Sigmoid colon (tissue), 7 donors: ENCODE results near the gene IPMK. TPM values are rescaled to one million over a fixed set of nuclear protein-coding genes. Genes with fewer than 3 reads are reported as not detected.

Experiments
- DNase-seq: peaks from one replicate; pipeline ENCODE4 v3.0.0-alpha.2; 2019
- H3K27ac ChIP-seq, 4 donors: fragments of 200-600 bp; sonication (generic); one replicate each; pipeline ENCODE4 v1.5.1; 2016 to 2019; ENCODE audit warnings: mild to moderate bottlenecking in 1 of 4
- H3K27me3 ChIP-seq, 3 donors: fragments of 200-600 bp; sonication (generic); one replicate each; pipeline ENCODE4 v1.5.1; 2019; ENCODE audit warnings: mild to moderate bottlenecking in 1 of 3
- H3K36me3 ChIP-seq, 4 donors: fragments of 200-600 bp; sonication (generic); one replicate each; pipeline ENCODE4 v1.5.1; 2016 to 2019
- H3K4me1 ChIP-seq, 4 donors: fragments of 200-600 bp; sonication (generic); one replicate each; pipeline ENCODE4 v1.5.1; 2017 to 2019
- H3K4me3 ChIP-seq, 4 donors: fragments of 200-600 bp; sonication (generic); one replicate each; pipeline ENCODE4 v1.5.1; 2017 to 2019; ENCODE audit warnings: mild to moderate bottlenecking in 2 of 4, moderate library complexity in 1 of 4
- H3K9me3 ChIP-seq, 4 donors: fragments of 200-600 bp in 3 of 4; sonication (generic) in 3 of 4; one replicate each; pipeline versions ENCODE4 v1.5.1 to v1.6.1; 2013 to 2019
- EP300 ChIP-seq, 4 donors: sonication (generic); formaldehyde crosslinking; IDR thresholded peaks; one replicate each; pipeline ENCODE4 v1.6.1; 2017; ENCODE audit warnings: antibody characterized with exemption in 4 of 4
- POLR2A ChIP-seq, 2 donors: fragments of 450-650 bp; IDR thresholded peaks; one replicate each; pipeline ENCODE4 v1.6.1; 2016; ENCODE audit warnings: antibody characterized with exemption in 2 of 2, mild to moderate bottlenecking in 2 of 2, moderate library complexity in 2 of 2
- POLR2AphosphoS5 ChIP-seq, 4 donors: sonication (generic); formaldehyde crosslinking; IDR thresholded peaks; one replicate each; pipeline ENCODE4 v1.6.1; 2017; ENCODE audit warnings: antibody characterized with exemption in 4 of 4
- WGBS, 2 donors: extraction: QIAGEN DNeasy Blood & Tissue Kit; methylation state at CpG; one replicate each; pipeline ENCODE4 v1.1.7; 2013; 5-methylcytosine and 5-hydroxymethylcytosine counted together
- intact Hi-C: fragments of 100-400 bp; cut with DNase I; formaldehyde crosslinking; loops from one replicate; pipeline ENCODE4 v1.15.1; 2023
- polyA plus RNA-seq, 3 donors: library from polyadenylated mRNA; stranded (reverse); fragments of 200-250 nt; gene quantifications; one replicate each; pipeline ENCODE4 v1.2.3, GENCODE V29; 2013
- total RNA-seq, 4 donors: library from RNA; depleted of rRNA; stranded (reverse); fragments of >200 nt; gene quantifications; one replicate each; pipeline ENCODE4 v1.1.0, GENCODE V29; 2016
- TF ChIP-seq, protein P1 (sequence below), 4 experiments: fragments of 450-650 bp in 3 of 4; fragments of 200-600 bp in 1 of 4; IDR thresholded peaks; one replicate each; pipeline ENCODE4 v1.5.1; 2016 to 2019; ENCODE audit warnings: antibody characterized with exemption in 4 of 4, mild to moderate bottlenecking in 3 of 4, moderate library complexity in 2 of 4
- donor health status: healthy with polysubstance abuse.
- donor health status: Bipolar disorder and iron deficiency.
- donor health status: healthy.

Gene IPMK
- total and polyA plus RNA-seq, 7 donors: 4.6 to 9.0 (median 5.5) TPM

- Histone ChIP-seq H3K27me3 (no peaks in the 10 kb centered on the region), H3K4me3 (peak overlapping the region; percentile 71 to 85 (median 82)), H3K27ac (peak overlapping the region; percentile 96 to 99 (median 98)), H3K4me1 (peaks cover 0 to 29% (median 24%) of the 10 kb centered on the region in 4 donors), H3K9me3 (no peaks in the 10 kb centered on the region), H3K36me3 (no peaks in the 10 kb centered on the region)
- intact Hi-C loops: loop anchor here (10.0 kb wide), 1 partner anchor 115 kb away; the partner anchor contains the start of gene TFAM
- 4 to 17% methylated on average over 12 of the region's 12 CpGs for whole genome bisulfite sequencing, 2 donors
- TF ChIP-seq POLR2A (IDR thresholded peaks at IDR 0.05) (no peak), EP300 (IDR thresholded peaks at IDR 0.05) (no peak), POLR2AphosphoS5 (IDR thresholded peaks at IDR 0.05) (no peak)
- TF ChIP-seq, protein P1, sequence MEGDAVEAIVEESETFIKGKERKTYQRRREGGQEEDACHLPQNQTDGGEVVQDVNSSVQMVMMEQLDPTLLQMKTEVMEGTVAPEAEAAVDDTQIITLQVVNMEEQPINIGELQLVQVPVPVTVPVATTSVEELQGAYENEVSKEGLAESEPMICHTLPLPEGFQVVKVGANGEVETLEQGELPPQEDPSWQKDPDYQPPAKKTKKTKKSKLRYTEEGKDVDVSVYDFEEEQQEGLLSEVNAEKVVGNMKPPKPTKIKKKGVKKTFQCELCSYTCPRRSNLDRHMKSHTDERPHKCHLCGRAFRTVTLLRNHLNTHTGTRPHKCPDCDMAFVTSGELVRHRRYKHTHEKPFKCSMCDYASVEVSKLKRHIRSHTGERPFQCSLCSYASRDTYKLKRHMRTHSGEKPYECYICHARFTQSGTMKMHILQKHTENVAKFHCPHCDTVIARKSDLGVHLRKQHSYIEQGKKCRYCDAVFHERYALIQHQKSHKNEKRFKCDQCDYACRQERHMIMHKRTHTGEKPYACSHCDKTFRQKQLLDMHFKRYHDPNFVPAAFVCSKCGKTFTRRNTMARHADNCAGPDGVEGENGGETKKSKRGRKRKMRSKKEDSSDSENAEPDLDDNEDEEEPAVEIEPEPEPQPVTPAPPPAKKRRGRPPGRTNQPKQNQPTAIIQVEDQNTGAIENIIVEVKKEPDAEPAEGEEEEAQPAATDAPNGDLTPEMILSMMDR (IDR thresholded peaks at IDR 0.05): no peak
- no peak for DNase-seq
Measured at GRCh38 chr10:58269782-58270290, 2.1 kb upstream of the IPMK start.

DNA sequence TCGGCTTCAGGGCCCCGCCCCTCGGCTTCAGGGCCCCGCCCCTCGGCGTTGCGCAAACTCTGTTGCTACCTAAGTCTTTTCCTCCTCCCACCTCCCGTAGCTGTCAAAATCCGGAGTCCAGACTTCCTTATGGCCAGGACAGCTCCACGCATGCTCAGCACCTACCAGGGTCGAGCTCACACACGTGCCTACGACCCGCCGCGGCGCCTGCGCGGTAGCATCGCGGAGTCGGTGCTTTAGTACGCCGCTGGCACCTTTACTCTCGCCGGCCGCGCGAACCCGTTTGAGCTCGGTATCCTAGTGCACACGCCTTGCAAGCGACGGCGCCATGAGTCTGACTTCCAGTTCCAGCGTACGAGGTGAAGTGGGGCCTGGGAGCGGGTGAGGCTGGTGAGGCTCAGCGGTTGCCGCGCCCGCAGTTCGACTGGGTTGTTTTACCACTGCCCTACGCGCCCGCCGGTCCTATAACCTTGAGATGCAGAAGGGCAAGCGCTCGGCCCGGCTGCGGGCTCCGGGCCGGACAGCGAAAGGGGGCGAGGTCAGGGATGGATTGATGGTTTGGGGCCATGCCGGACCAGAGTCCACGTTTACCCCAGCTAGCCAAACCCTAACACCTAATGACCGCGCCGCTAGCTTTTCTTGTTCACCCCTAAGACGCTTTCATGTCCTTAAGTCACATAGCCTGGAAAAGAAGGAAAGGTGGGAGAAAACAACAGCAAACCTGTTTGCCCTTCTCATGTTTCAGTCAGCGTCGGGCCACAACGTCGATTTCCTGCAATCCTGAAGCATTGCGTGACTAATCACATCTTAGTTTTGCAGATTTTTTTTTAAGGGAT lies 1.5 kb upstream of the IPMK start, which contains the start of gene CISD1:
Gene CISD1 (plus strand): TSS at position 217 of the 836 bp plus-strand sequence. CDS start 112 bp downstream, at position 329.
- Histone ChIP-seq H3K9me3 (no peaks in the 10 kb centered on the region), H3K36me3 (no peaks in the 10 kb centered on the region), H3K4me3 (peak within 1 kb of the TSS; percentile 71 to 85 (median 82)), H3K4me1 (peaks cover 0 to 30% (median 22%) of the 10 kb centered on the region in 4 donors), H3K27me3 (no peaks in the 10 kb centered on the region), H3K27ac (peak within 1 kb of the TSS; percentile 96 to 99 (median 98))
- intact Hi-C loops: loop anchor here (10.0 kb wide), 1 partner anchor 116 kb away; the partner anchor contains the start of gene TFAM
- peak; percentile 78 to 79 for TF ChIP-seq POLR2A (IDR thresholded peaks at IDR 0.05)
- TF ChIP-seq EP300 (IDR thresholded peaks at IDR 0.05): peak in 1 of 4 donors; percentile 57
- TF ChIP-seq POLR2AphosphoS5 (IDR thresholded peaks at IDR 0.05): peak; percentile 92 to 98 (median 94)
- TF ChIP-seq, protein P1 (IDR thresholded peaks at IDR 0.05): no peak
- 0% methylated on average over 66 of the region's 66 CpGs for WGBS, 2 donors
- DNase-seq: peak; percentile 99

DNA sequence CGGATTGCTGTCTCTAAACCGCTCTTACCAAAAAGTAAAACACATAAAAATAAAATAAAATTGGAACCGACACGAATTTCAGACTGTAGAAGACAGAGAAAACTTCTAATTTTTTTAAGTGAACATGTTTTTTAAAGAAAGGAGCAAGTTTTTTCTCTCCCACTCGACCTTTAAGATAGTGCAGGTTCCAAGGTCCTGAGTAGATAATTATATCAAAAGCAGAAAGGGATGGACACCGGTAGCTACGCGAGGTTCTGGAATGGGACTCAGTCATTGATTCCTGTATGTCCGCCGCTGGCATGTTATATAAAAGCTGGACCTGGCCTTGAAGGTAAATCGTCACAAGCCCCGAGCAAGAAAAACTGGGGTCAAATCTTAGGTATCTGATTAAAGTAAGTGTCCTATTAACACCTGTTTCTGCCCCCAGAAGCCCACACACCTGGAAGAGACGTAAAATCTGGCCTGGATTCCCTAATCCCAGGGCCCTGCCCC lies 806 bp upstream of the IPMK start:
- TF ChIP-seq, protein P1 (IDR thresholded peaks at IDR 0.05): no peak
- no peak for TF ChIP-seq POLR2AphosphoS5 (IDR thresholded peaks at IDR 0.05)
- no peak for TF ChIP-seq EP300 (IDR thresholded peaks at IDR 0.05)
- Histone ChIP-seq H3K4me3 (peak overlapping the region; percentile 71 to 85 (median 82)), H3K36me3 (no peaks in the 10 kb centered on the region), H3K27me3 (no peaks in the 10 kb centered on the region), H3K27ac (peak overlapping the region; percentile 96 to 99 (median 98)), H3K4me1 (peaks cover 0 to 30% (median 22%) of the 10 kb centered on the region in 4 donors), H3K9me3 (no peaks in the 10 kb centered on the region)
- DNase-seq: peak; percentile 67
- intact Hi-C loops: loop anchor here (10.0 kb wide), 1 partner anchor 116 kb away; the partner anchor contains the start of gene TFAM
- 0 to 1% methylated on average over 13 of the region's 13 CpGs for WGBS, 2 donors

GRCh38 chr10:58266826-58267712 lies 625 bp downstream of the IPMK start:
- Histone ChIP-seq H3K9me3 (no peaks in the 10 kb centered on the region), H3K4me3 (peak overlapping the region; percentile 71 to 85 (median 82)), H3K27me3 (no peaks in the 10 kb centered on the region), H3K4me1 (peaks cover 0 to 30% (median 22%) of the 10 kb centered on the region in 4 donors), H3K36me3 (no peaks in the 10 kb centered on the region), H3K27ac (peak overlapping the region; percentile 96 to 99 (median 98))
- WGBS, 2 donors: 0 to 1% methylated on average over 53 of the region's 53 CpGs
- DNase-seq: peak; percentile 85
- intact Hi-C loops: loop anchor here (10.0 kb wide), 1 partner anchor 118 kb away; the partner anchor contains the start of gene TFAM
- TF ChIP-seq POLR2AphosphoS5 (IDR thresholded peaks at IDR 0.05) (peak in 3 of 4 donors; percentile 6 to 67 (median 58)), EP300 (IDR thresholded peaks at IDR 0.05) (no peak)
- TF ChIP-seq, protein P1 (IDR thresholded peaks at IDR 0.05): no peak
